Measurements from ENCODE around the gene OR52E1.

Gene OR52E1

GRCh38 chr11:5115339-5115738, 46.0 kb downstream of the OR52E1 start:
- no peak for DNase-seq (ENCODE audit: low read depth, low spot score)

GRCh38 chr11:5117588-5117987, 48.2 kb downstream of the OR52E1 start:
- DNase-seq (ENCODE audit: low read depth, low spot score): no peak

DNA sequence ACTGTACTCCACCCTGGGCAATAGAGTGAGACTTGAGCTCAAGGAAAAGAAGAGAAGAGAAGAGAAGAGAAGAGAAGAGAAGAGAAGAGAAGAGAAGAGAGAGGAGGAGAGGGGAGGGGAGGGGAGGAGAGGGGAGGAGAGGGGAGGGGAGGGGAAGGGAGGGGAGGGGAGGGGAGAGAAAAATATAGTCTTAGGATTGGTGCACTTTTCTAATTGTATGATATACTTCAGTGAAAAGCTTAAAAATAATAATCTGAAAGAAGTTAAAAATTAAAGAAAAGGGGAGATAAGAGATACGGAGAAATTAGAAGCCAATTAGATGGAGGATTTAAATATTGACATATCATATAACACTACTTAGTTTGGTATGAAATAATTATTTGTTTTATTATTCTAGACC, 49.5 kb downstream of the OR52E1 start:
- DNase-seq (ENCODE audit: low read depth, low spot score): no peak
